ENCODE measurements around the gene PACS2. TPM values are rescaled to one million over a fixed set of nuclear protein-coding genes. Genes with fewer than 3 reads are reported as not detected.

Gene PACS2
- total and polyA plus RNA-seq, 4 donors = 5.1 to 21.9 (median 9.8) TPM

GRCh38 chr14:105305791-105306190, 8.8 kb upstream of the PACS2 start (continued):
- TF ChIP-seq TAF1 (conservative IDR thresholded peaks at IDR 0.05) = no peak
- TF ChIP-seq FOXA2 (IDR thresholded peaks at IDR 0.05) = no peak
- TF ChIP-seq HNF4A (conservative IDR thresholded peaks at IDR 0.05) = no peak
- TF ChIP-seq SP1 (IDR thresholded peaks at IDR 0.05) = no peak
- no peak for TF ChIP-seq CTCF (IDR thresholded peaks at IDR 0.05; ENCODE audit: low read depth, low read length, missing input control)
- no peak for TF ChIP-seq ZBTB33 (IDR thresholded peaks at IDR 0.05)
- no peak for TF ChIP-seq NR2F2 (IDR thresholded peaks at IDR 0.05)

DNA sequence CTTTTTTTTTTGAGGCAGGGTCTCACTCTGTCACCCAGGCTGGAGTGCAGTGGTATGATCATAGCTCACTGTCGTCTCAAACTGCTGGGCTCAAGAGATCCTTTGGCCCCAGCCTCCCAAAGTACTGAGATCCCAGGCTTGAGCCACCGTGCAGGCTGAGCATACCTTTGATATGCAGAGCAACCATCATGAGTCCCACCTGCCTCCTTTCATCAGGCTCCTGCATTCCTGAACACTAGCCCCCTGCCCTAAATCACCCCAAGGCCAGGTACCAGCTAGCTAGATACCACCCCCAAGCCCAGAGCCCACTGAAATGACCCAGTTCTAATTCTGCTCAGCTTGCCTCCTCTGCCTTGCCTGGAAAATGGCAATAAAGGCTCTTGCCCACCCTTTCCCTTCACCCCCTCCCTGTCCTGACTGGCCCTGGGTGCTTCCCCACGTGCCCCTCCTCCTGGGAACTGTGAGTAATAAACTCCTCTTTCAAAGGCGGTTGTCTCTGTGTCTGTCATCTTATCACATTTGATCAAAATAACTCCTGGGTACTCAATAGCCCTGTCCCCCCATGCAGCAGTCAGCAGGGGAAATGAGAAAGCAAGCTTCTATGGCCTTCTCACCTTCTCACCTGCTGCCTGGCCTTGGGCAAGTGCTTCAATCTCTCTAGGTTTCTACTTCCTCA, 7.4 kb upstream of the PACS2 start:
- H3K27ac ChIP-seq (ENCODE audit: low read depth in 1 of 2, low read length in 2 of 2) = no peak overlapping the region
- no peak overlapping the region for H3K4me3 ChIP-seq (ENCODE audit: low read depth in 1 of 3, low read length in 3 of 3)
- no peaks in the 10 kb centered on the region for H3K9me3 ChIP-seq (ENCODE audit: control insufficient read depth in 4 of 4, low read length in 3 of 4)
- no peaks in the 10 kb centered on the region for H3K36me3 ChIP-seq (ENCODE audit: control insufficient read depth in 4 of 4, insufficient read depth in 3 of 4, low read depth in 1 of 4, low read length in 3 of 4)
- WGBS = 93% methylated on average over 4 of the region's 4 CpGs
- H3K4me1 ChIP-seq (ENCODE audit: control insufficient read depth in 4 of 4, insufficient read depth in 4 of 4, low read length in 3 of 4) = no peaks in the 10 kb centered on the region
- H3K9ac ChIP-seq (ENCODE audit: low read depth in 1 of 2, low read length in 2 of 2) = no peak overlapping the region
- no peaks in the 10 kb centered on the region for H3K27me3 ChIP-seq (ENCODE audit: control insufficient read depth in 4 of 4, insufficient read depth in 4 of 4, low read length in 3 of 4)
- DNase-seq (ENCODE audit: low spot score) = no peak
- TF ChIP-seq, protein P1, sequence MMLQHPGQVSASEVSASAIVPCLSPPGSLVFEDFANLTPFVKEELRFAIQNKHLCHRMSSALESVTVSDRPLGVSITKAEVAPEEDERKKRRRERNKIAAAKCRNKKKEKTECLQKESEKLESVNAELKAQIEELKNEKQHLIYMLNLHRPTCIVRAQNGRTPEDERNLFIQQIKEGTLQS (IDR thresholded peaks at IDR 0.05) = no peak
- TF ChIP-seq YY1 (IDR thresholded peaks at IDR 0.05) (no peak), FOXA2 (IDR thresholded peaks at IDR 0.05) (no peak), HNF4A (conservative IDR thresholded peaks at IDR 0.05) (no peak), CTCF (IDR thresholded peaks at IDR 0.05; ENCODE audit: low read depth, low read length, missing input control) (no peak), GABPA (IDR thresholded peaks at IDR 0.05 in 1 of 2, conservative IDR thresholded peaks at IDR 0.05 in 1 of 2) (no peak), HNF4G (IDR thresholded peaks at IDR 0.05) (no peak), ZBTB33 (IDR thresholded peaks at IDR 0.05) (no peak), RXRA (IDR thresholded peaks at IDR 0.05) (no peak), TAF1 (conservative IDR thresholded peaks at IDR 0.05) (no peak), RAD21 (IDR thresholded peaks at IDR 0.05) (no peak), SP1 (IDR thresholded peaks at IDR 0.05) (no peak), FOXA1 (IDR thresholded peaks at IDR 0.05) (no peak), EGR1 (IDR thresholded peaks at IDR 0.05; ENCODE audit: low read depth in 2 of 2) (no peak)
- TF ChIP-seq, protein P2, sequence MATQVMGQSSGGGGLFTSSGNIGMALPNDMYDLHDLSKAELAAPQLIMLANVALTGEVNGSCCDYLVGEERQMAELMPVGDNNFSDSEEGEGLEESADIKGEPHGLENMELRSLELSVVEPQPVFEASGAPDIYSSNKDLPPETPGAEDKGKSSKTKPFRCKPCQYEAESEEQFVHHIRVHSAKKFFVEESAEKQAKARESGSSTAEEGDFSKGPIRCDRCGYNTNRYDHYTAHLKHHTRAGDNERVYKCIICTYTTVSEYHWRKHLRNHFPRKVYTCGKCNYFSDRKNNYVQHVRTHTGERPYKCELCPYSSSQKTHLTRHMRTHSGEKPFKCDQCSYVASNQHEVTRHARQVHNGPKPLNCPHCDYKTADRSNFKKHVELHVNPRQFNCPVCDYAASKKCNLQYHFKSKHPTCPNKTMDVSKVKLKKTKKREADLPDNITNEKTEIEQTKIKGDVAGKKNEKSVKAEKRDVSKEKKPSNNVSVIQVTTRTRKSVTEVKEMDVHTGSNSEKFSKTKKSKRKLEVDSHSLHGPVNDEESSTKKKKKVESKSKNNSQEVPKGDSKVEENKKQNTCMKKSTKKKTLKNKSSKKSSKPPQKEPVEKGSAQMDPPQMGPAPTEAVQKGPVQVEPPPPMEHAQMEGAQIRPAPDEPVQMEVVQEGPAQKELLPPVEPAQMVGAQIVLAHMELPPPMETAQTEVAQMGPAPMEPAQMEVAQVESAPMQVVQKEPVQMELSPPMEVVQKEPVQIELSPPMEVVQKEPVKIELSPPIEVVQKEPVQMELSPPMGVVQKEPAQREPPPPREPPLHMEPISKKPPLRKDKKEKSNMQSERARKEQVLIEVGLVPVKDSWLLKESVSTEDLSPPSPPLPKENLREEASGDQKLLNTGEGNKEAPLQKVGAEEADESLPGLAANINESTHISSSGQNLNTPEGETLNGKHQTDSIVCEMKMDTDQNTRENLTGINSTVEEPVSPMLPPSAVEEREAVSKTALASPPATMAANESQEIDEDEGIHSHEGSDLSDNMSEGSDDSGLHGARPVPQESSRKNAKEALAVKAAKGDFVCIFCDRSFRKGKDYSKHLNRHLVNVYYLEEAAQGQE (IDR thresholded peaks at IDR 0.05) = no peak
- TF ChIP-seq, protein P3, sequence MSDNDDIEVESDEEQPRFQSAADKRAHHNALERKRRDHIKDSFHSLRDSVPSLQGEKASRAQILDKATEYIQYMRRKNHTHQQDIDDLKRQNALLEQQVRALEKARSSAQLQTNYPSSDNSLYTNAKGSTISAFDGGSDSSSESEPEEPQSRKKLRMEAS (IDR thresholded peaks at IDR 0.05) = no peak
